Ishikawa (cell line): ENCODE measurements around the gene ARHGAP8.

Experiments used
- CEBPB ChIP-seq: IDR thresholded peaks from 2 replicates; pipeline ENCODE4 v1.6.1; 2012
- CREB1 ChIP-seq: IDR thresholded peaks from 2 replicates; pipeline ENCODE4 v1.6.1; 2012; ENCODE audit warnings: low read depth
- EGR1 ChIP-seq: IDR thresholded peaks from 2 replicates; pipeline ENCODE4 v1.6.1; 2012
- EP300 ChIP-seq: IDR thresholded peaks from 2 replicates; pipeline ENCODE4 v1.6.1; 2012; ENCODE audit warnings: borderline replicate concordance
- FOXM1 ChIP-seq: IDR thresholded peaks from 2 replicates; pipeline ENCODE4 v1.6.1; 2012; ENCODE audit warnings: low read depth, borderline replicate concordance
- NFIC ChIP-seq: IDR thresholded peaks from 2 replicates; pipeline ENCODE4 v1.6.1; 2012
- RAD21 ChIP-seq: IDR thresholded peaks from 2 replicates; pipeline ENCODE4 v1.6.1; 2012; ENCODE audit warnings: low read depth
- TAF1 ChIP-seq: IDR thresholded peaks from 2 replicates; pipeline ENCODE4 v1.6.1; 2012; ENCODE audit warnings: low read depth, mild to moderate bottlenecking
- TCF12 ChIP-seq: IDR thresholded peaks from 2 replicates; pipeline ENCODE4 v1.6.1; 2012; ENCODE audit warnings: low read depth
- TEAD4 ChIP-seq: IDR thresholded peaks from 2 replicates; pipeline ENCODE4 v1.6.1; 2012
- YY1 ChIP-seq: IDR thresholded peaks from 2 replicates; pipeline ENCODE4 v1.6.1; 2012; ENCODE audit warnings: low read depth
- ZBTB7A ChIP-seq: IDR thresholded peaks from 2 replicates; pipeline ENCODE4 v1.6.1; 2012; ENCODE audit warnings: low read depth
- TF ChIP-seq, protein P1 (sequence below): IDR thresholded peaks from 2 replicates; pipeline ENCODE4 v1.6.1; 2012
- TF ChIP-seq, protein P2 (sequence below): IDR thresholded peaks from 2 replicates; pipeline ENCODE4 v1.6.1; 2012; ENCODE audit warnings: low read depth, mild to moderate bottlenecking
- TF ChIP-seq, protein P3 (sequence below): IDR thresholded peaks from 2 replicates; pipeline ENCODE4 v1.6.1; 2012

ARHGAP8 gene

GRCh38 chr22:44893731-44894080 is 141.3 kb downstream of the ARHGAP8 start:
- TF ChIP-seq TCF12 (no peak), NFIC (no peak), YY1 (no peak), CEBPB (no peak)

- TF ChIP-seq RAD21: no peak
- TF ChIP-seq EGR1: no peak
- no peak for TF ChIP-seq TEAD4
- no peak for TF ChIP-seq TCF12
- TF ChIP-seq EP300: no peak
- no peak for TF ChIP-seq CREB1
- no peak for TF ChIP-seq FOXM1
- TF ChIP-seq, protein P1, sequence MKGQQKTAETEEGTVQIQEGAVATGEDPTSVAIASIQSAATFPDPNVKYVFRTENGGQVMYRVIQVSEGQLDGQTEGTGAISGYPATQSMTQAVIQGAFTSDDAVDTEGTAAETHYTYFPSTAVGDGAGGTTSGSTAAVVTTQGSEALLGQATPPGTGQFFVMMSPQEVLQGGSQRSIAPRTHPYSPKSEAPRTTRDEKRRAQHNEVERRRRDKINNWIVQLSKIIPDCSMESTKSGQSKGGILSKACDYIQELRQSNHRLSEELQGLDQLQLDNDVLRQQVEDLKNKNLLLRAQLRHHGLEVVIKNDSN: no peak
- no peak for TF ChIP-seq CEBPB
- TF ChIP-seq NFIC: no peak
- TF ChIP-seq, protein P2, sequence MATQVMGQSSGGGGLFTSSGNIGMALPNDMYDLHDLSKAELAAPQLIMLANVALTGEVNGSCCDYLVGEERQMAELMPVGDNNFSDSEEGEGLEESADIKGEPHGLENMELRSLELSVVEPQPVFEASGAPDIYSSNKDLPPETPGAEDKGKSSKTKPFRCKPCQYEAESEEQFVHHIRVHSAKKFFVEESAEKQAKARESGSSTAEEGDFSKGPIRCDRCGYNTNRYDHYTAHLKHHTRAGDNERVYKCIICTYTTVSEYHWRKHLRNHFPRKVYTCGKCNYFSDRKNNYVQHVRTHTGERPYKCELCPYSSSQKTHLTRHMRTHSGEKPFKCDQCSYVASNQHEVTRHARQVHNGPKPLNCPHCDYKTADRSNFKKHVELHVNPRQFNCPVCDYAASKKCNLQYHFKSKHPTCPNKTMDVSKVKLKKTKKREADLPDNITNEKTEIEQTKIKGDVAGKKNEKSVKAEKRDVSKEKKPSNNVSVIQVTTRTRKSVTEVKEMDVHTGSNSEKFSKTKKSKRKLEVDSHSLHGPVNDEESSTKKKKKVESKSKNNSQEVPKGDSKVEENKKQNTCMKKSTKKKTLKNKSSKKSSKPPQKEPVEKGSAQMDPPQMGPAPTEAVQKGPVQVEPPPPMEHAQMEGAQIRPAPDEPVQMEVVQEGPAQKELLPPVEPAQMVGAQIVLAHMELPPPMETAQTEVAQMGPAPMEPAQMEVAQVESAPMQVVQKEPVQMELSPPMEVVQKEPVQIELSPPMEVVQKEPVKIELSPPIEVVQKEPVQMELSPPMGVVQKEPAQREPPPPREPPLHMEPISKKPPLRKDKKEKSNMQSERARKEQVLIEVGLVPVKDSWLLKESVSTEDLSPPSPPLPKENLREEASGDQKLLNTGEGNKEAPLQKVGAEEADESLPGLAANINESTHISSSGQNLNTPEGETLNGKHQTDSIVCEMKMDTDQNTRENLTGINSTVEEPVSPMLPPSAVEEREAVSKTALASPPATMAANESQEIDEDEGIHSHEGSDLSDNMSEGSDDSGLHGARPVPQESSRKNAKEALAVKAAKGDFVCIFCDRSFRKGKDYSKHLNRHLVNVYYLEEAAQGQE: no peak
- no peak for TF ChIP-seq TAF1
- TF ChIP-seq YY1: no peak
- no peak for TF ChIP-seq ZBTB7A
- TF ChIP-seq, protein P3, sequence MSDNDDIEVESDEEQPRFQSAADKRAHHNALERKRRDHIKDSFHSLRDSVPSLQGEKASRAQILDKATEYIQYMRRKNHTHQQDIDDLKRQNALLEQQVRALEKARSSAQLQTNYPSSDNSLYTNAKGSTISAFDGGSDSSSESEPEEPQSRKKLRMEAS: no peak
Observed at GRCh38 chr22:44894321-44894720, 141.9 kb downstream of the ARHGAP8 start.

- no peak for TF ChIP-seq FOXM1
- TF ChIP-seq ZBTB7A: no peak
Observed at GRCh38 chr22:44894782-44895181, 142.4 kb downstream of the ARHGAP8 start.

DNA sequence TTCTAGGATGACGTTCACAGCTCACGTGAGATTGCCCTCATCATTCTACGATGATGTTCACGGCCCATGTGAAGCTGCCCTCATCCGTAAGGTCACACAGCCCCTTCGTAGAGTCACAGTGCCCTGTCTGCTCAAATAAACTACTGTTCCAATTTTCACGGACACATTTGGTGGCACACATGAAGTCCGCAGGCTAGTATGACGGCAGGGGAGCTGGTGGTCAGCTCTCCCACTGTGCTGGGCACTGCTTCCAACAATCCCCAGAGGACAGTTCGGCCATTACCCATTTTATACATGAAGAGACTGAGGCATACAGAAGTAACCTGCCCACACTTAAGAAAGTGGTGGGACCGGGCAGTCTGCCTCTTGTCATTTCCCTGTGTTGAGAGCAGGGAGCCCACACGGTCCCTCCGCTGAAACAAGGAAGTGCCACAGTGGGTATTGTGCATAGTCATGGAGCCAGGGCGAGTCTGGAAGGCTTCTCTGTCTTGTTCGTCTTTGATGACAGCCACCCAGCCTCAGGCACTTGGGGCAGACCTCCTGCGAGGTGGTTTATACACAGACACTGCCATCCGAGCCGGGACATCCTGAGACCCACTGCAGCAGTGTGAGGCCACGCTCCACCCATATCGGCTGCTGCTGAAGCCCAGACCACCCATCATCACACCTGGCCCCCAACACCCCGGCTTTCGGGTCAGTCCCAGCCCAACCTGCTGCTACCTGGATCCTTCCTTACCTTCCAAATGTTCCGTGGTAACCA is 143.1 kb downstream of the ARHGAP8 start:
- TF ChIP-seq, protein P3: no peak
- TF ChIP-seq YY1 (no peak), TEAD4 (no peak), TCF12 (no peak), NFIC (no peak), ZBTB7A (no peak), EGR1 (no peak), EP300 (no peak), FOXM1 (no peak), TAF1 (no peak), CEBPB (no peak), RAD21 (no peak), CREB1 (no peak)
- TF ChIP-seq, protein P1: no peak
- TF ChIP-seq, protein P2: no peak

- TF ChIP-seq TCF12: no peak
- no peak for TF ChIP-seq YY1
- no peak for TF ChIP-seq CREB1
Observed at GRCh38 chr22:44898236-44898635, 145.9 kb downstream of the ARHGAP8 start.

DNA sequence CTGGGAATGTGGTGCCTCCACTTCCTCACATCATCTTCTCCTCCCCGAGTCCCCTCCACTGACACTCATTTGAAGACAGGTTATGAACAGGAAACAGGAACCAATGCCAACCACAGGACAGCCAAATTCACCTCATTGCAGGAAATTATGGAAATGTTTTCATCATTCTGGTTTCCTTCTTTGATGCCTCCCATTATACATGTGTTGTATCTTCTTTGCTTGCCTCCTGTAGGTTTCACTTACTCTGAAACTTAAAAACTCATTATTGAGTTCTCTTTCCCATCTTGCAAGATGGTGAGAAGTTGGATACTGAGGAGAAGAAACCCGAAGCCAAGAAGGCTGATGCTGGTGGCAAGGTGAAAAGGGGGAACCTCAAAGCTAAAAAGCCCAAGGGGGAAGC is 148.9 kb downstream of the ARHGAP8 start:
- TF ChIP-seq EP300 (no peak), FOXM1 (no peak), RAD21 (no peak)

GRCh38 chr22:44906248-44906936 is 154.0 kb downstream of the ARHGAP8 start:
- TF ChIP-seq YY1: no peak
- no peak for TF ChIP-seq EGR1
- no peak for TF ChIP-seq FOXM1
- no peak for TF ChIP-seq EP300
- TF ChIP-seq, protein P2: no peak
- TF ChIP-seq TAF1: no peak
- no peak for TF ChIP-seq CEBPB
- TF ChIP-seq TCF12: no peak
- no peak for TF ChIP-seq TEAD4
- TF ChIP-seq CREB1: no peak
- no peak for TF ChIP-seq NFIC
- no peak for TF ChIP-seq RAD21
- TF ChIP-seq, protein P1: no peak
- TF ChIP-seq ZBTB7A: no peak
- TF ChIP-seq, protein P3: no peak
